ENCODE results near the gene SFT2D2.
A peak's percentile ranks its signal among the peaks of the same experiment; 100 is the strongest.

SFT2D2 gene

DNA sequence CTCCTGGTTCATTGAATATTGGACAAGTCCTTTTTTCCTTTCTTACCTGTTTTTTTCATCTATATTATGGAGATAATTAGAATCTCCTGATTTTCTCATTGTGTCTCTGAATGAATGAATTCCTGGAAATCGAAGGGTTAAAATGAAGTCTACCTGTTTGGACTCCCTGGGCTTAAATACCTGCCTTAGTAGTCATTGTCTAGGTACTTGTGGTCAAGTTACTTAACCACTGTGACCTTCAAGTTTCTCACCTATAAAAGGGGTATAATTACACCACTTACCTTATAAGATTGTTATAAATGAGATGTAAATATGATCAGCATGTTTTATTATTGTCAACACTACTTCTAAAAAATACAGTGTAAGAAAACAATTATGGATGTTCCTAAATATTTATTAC is 45.8 kb downstream of the SFT2D2 start:
- DNase-seq, result no peak

DNA sequence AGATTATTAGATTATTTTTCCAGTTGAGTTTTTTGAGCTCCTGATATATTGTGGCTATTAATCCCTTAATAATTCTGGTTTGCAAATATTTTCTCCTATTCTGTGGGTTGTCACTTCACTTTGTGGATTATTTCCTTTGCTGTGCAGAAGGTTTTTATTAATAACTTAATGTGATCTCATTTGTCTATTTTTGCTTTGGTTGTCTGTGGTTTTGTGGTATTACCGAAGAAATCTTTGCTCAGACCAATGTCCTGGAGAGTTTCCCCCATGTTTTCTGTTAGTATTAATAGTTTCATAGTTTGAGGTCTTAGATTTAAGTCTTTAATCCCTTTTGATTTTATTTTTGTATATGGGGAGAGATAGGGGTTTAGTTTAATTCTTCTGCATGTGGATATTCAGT is 47.8 kb downstream of the SFT2D2 start:
- DNase-seq, result no peak

DNA sequence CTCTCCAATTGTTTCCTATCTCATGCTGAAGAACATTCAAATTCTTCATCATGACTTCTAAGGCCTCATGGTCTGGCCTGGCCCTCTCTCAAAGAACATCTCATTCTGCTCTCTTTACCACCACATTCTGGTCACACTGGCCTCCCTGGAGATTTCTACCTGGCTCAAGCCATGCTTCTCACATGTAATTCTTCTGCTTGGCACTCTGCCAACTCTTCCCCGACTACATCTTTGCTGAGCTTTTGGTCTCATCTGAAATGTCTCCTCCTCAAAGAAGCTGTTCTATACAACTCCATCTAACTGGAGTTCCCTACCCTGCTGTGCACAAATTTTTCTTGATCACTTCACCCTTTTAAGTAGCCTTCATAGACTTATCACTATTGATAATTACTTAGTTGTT is 53.4 kb downstream of the SFT2D2 start:
- no peak for DNase-seq

DNA sequence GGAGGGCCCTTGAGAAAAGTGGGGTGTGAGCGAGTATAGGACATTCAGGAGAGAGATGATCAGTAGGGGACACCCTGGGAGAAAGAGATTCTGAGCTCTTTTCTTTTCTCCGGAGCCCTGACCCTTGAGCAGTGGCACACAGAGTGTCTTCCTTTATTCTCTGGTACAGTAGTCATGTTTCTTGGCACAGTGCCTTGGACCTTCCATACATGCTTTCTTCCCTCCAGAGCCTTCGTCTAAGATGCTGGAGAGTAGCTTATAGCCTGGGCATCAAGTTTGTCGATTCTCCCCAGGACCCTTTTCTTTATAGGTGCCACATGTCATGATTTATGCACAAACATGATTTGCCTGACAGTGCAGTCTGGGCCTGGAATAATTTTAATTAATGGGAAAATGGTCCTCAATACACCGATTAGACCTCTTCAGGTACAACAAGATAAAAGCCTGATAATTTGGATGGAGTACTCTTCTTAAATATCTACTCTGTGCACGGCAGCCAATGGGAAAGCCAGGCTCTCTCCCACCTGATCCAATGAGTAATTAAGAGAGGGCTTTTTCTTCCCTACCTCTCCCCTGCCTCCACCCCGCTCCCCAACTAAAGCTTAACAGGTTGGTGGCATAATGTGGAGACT is 54.6 kb downstream of the SFT2D2 start, which contains the start of gene TBX19:
TSS of gene TBX19 (plus strand) at position 582 of the 632 bp plus-strand sequence. CDS start 214 bp downstream, outside the sequence.
- DNase-seq, result no peak

DNA sequence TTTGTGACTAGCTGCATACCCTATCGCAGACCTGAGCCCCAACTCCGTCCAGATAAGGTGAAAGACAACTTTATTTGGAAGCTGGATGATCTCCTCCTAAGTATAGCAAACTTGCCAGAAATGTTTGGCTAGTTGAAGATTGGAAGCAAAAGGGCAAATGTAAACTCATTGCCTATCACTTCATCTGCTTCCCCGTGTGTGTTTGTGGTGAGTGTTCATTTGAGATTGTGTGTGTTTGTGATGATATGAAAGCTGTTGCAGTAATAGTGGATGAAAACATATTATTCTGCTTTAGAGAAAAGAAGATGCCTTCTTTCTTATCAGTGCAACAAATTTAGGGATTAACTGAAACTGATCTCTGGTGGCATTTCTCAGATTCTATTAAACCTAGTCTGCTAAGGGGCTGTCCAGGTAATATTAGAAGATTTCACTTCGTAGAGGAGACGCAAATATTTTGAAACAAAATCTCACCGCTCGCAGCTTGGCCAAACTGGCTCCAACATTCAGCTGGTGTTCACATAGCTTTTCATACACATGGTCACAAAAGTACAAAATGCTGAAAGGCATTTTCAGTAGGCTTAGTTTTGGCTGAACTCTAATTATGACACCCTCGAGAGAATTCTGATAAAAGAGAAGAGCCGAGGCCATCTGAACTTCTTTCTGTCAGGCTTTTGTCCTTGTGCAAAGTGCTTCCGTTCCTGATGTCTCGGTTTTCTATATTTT is 56.0 kb downstream of the SFT2D2 start:
- DNase-seq, result no peak

DNA sequence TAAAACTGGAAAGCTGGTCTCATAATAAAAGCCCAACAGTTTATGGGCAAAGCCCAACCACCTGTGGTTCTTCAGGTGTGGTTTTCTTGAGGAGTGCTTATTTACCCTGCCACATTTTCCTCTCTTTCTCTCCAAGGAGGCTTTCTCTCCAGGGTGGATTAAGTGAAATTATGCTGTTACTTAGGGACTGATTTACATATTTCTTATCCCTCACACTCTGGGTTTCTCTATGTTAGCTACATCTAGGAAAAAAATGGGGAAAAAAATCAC is 59.7 kb downstream of the SFT2D2 start:
- DNase-seq, result peak; percentile 32

DNA sequence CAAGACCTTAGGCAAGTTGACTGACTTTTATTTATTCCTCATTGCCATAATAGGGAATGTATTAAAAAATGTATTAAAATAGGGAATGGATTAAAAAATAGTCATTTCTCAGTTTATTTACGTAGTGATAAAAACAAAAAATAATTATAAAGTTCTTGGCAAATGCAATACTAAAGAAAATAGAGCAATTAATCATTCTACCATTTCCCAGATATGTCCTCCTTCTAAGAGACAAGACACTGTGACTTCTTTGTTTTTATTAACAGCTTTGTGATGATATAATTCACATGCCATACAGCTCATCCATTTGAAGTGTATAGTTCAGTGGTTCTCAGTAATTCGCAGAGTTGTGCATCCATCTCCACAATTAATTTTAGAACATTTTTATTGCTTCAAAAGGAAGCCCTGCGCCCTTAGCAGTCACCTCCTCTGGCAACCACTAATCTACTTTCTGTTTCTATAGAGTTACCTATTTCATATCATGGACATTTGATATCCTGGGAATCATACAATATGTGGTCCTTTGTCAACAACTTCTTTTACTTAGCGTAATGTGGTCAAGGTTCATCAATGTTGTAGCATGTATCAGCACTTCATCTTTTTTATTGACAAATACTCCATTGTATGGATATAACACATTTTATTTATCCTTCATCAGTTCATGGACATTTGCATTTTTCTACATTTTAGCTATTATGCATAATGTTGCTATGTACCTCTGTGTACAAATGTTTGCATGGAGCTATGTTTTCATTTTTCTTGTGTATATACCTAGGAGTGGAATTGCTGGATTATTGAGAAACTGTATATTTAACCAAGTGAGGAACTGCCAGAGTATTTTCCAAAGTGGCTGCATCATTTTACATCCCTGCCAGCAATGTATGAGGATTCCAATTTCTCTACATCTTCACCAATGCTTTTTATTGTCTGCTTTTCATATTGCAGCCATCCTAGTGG is 60.4 kb downstream of the SFT2D2 start:
- no peak for DNase-seq

DNA sequence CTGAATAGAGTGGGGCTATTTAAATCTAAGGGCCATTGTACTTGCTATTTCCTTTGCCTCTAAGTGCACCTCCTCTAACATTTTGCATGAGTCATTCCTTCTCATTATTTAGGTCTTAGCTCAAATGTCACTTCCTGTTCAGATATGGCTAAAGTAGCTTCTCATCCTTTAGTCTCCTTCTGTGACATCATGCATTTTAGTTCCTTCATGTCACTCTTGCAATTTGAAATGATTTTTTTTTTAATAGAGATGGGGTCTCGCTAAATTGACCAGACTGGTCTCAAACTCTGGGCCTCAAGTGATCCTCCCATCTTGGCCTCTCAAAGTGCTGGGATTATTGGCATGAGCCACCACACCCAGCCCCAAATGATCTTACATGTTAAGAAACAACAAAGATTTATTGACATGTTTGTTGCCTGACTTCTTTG is 61.4 kb downstream of the SFT2D2 start:
- no peak for DNase-seq

DNA sequence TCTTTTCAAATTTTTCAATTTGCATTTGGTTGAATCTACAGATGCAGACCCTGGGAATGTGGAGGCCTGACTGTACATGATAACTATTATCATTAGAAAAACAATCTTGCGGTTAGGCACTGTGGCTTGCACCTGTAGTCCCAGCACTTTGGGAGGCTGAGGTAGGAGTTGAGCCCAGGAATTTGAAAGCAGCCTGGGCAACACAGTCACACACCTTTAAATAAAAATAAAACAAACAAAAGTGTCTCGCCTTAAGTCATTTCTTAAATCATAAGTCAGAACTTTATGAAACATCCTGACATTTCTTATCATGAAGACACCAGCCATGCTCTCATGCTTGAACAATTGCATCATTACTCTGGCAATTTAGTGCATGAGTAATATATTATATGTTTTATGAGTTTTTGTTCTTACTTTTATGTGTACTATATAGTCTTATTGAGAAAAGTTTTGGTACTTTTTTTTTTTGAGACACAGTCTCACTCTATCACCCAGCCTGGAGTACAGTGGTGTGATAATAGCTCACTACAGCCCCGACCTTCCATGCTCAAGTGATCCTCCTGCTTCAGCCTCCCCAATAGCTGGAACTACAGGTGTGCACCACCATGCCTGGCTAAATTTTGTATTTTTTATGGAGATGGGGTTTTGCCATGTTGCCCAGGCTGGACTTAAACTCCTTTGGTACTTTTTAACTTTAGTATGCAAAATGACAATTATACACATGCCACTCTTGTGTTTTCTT is 62.7 kb downstream of the SFT2D2 start:
- no peak for DNase-seq

DNA sequence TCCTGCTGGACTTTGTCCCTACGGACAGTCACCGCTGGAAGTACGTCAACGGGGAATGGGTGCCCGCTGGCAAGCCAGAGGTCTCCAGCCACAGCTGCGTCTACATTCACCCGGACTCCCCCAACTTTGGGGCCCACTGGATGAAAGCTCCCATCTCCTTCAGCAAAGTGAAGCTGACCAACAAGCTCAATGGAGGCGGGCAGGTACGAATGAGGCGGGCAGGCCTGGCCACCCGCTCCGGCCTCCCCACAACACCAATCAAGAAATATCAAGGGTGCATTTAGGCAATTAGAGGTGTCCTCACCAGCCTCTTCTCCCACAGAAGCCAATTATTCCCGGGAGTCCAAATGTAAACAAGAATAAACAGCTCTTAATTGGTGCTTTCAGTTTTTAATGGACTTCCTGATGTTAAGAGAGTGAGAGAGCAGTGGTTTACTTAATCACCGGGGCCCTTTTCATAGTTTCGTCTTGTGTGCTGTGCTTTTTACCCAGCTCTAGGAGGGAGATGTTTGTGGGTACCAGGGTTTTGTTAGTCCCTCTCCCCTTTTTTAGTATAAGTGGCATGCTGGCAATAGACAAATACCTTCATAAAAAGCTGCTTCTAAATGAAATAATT is 65.5 kb downstream of the SFT2D2 start:
- DNase-seq, result peak; percentile 71

DNA sequence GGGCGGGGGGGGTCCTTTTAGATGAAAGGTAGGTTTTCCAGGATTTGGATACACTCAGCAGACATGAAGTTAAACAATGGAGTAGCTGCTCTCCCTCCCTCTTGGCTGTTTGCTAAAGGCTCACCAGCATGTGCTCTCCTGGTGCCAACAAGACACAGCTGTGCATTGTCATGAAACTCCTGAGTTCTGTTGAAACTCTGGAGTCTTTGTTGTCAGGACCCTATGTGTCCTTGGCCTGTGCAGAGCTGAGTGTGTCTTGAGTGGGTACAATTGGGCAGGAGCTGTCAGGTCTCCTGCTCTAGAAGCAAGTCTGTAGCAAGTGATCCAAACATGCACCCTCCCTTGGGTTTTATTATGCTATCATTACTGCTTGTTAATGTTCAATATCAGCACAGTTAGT is 67.6 kb downstream of the SFT2D2 start:
- no peak for DNase-seq

DNA sequence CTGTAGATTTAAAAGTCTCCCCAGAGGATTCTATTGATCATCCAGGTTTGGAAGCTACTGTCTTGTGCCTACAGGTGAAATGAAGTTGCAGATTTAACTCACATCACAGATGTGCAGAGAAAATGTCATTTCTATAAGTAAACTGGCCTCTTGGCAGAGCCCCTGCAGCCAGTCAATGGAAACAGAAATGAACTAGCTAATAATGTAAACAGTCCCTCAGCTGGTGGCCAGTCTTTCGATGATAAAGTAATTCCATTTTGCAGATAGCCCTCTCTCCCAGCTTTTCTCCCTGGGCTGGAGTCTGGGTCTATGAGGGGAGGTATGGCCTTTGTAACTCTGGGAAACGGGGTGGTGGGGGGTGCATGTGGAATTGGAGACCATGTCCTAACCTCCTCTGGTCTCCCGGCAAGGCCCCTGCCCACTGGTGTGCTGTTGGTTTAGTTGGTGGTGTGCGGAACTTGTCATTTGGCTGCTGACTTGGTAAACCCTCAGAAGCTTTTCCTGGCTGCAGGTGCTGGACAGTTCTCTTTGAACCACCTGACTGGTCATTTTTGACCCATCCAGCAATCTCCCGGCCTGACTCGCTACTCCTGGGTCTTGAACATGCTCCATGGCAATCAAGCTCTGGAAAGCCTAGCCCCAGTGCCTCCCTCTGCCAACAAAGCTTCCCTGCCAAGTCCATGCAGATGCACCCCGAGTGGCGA is 69.8 kb downstream of the SFT2D2 start:
- DNase-seq, result no peak

DNA sequence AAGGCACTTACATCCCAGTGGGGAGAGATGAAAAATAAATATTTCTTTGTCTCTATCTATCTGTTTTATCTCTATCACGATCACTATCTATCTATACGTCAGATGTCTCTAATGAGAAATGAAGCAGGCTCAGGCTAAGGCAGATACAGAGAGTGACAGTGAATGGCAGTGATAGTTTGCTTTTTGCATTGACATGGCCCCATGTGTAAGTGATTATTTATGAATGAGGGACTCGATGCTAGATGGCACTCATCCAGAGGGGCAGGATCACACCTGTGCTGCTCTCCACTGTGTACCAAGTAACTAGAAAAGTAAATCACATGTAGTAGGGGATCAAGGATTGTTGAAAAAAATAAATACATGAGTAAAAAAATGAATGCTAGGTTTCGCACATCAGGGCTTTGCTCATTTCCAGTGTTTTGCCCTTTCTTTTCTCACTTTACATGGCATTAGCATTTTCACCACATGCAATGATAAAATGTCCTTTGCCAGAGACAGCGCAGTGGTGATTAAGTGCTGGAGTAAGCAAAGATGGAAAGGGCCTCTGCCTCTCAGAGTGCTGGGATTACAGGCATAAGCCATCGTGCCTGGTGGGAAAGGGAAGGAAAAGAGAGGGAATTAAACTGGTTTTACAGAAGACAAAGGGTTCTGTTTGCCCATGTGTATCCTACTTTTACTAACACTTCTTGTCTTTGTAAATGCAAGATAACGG is 71.4 kb downstream of the SFT2D2 start:
- DNase-seq, result peak; percentile 12

DNA sequence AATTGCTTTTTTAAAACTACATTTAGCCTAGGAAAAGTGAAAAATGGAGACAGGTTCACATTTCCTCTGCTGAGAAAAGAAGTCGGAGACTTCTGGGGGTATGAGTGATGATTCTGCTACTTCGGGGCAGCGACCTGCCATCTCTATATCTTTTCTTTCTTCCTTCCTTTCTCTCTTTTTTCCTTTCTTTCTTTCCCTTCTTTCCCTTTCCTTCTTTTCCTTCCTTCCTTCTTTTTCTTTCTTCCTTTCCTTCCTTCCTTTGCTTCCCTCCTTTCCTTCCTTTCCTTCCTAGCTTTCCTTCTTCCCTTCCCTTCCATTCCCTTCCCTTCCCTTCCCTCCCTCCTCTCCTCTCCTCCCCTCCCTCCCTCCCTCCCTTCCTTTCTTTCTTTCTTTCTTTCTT is 72.6 kb downstream of the SFT2D2 start:
- no peak for DNase-seq

DNA sequence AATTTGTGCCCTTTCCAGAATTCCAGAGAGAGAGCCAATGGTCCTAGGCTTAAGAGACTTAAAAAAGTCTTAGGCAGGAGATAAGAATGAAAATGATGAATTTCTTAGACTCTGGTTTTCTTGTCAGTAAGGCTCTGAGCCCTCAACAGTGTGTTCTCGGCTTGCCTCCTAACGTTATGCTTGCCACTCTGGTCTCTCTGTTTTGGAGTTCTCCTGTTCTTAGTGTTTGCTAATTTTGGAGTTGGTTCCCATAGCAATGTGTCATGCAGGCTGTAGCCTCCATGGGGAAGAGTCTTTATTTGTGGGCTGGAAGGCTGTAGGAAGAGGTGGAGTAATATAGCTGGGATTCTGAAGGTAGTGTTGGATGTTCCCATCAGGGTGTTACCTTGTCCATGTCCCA is 74.8 kb downstream of the SFT2D2 start:
- no peak for DNase-seq

DNA sequence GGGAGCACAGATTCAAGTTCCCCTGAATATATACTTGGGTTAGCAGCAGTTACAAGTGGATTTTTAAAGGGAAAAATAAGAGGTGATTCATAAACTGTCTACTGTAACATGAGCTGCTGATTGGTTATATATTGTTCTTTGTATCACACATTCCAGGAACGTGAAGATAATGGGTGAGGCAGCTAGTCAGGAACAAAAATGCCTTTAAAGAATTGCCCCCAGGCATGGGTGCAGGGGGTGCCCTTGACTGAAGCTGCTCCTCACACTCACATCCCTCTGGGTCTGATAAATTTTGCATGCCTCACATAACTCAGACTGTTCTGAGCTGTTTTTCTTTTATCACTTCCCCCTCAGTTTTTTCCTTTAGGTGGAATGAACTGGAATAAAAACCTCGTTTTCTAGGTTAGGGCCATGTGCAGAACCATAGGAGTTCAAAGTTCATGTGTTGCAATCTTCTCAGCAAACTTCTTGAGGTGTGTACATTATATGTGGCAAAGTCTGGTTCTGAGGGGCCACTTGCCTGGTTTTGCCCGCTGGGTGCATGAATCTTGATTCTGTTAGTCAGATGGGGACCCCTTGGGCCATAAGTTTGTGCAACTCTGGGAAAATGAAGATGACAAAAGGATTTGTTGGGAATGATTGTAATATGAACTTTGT is 76.0 kb downstream of the SFT2D2 start:
- DNase-seq, result no peak

Data from NCI-H146 (cell line).